SKM-1 (cell line): ENCODE results near the gene GBF1.
A peak's percentile ranks its signal among the peaks of the same experiment; 100 is the strongest.

Experiments
- DNase-seq: peaks from one replicate; lab custom pipeline; 2025; ENCODE audit not compliant: unreplicated experiment; lab: John Stamatoyannopoulos, UW

The GBF1 gene

DNA sequence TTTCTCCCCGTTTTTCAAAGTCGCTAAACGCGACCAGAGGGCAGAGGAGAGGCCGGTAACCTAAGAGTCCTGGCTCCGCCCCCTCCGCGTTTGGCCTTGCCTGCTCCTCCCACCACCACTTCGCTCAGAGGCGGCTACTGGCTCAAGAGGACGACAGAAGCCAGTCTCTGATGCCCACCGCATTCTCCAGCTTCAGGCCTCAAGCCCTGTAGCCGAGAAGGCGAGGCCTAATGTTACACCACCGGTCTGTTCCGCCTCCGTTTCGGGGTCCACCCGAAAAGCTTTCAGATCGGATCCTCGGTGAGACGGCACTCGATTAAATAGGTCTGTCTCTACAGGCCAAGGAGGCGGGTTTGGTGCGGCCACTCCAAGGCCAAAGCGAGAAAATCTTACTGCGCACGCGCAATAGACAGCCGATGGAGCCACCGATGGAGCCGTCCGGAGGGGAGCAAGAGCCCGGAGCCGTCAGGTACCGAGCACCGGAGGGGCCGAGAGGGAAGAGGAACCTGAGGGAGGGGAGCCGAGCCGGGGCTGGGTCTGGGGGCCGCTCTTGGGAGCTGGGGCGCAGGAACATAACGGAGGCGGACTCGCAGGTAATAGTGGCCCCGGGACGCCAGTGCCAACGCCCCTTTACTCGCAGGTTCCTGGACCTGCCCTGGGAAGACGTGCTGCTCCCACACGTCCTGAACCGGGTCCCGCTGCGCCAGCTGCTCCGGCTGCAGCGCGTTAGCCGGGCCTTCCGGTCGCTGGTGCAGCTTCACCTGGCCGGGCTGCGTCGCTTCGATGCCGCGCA is 175.6 kb downstream of the GBF1 start, which contains the start of gene FBXL15:
Gene FBXL15, plus strand, starts transcription at position 123 of the 793 bp plus-strand sequence. Its CDS starts 294 bp downstream, at position 417.
- peak; percentile 94 for DNase-seq

DNA sequence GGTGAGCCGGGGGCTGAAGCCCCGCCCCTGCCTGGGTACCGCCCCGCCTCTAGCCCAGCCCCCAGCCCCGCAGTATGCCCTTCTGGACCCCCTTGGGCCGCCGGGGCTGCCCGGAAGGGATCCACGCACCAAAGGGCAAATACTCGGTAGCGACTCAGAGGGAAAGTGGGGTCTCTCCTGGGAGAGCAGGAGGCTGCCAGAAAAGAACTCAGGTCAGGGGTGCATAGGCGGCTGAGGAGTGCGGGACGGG is 176.1 kb downstream of the GBF1 start:
- no peak for DNase-seq

GRCh38 chr10:102421757-102422512 is 176.6 kb downstream of the GBF1 start:
- DNase-seq: no peak

DNA sequence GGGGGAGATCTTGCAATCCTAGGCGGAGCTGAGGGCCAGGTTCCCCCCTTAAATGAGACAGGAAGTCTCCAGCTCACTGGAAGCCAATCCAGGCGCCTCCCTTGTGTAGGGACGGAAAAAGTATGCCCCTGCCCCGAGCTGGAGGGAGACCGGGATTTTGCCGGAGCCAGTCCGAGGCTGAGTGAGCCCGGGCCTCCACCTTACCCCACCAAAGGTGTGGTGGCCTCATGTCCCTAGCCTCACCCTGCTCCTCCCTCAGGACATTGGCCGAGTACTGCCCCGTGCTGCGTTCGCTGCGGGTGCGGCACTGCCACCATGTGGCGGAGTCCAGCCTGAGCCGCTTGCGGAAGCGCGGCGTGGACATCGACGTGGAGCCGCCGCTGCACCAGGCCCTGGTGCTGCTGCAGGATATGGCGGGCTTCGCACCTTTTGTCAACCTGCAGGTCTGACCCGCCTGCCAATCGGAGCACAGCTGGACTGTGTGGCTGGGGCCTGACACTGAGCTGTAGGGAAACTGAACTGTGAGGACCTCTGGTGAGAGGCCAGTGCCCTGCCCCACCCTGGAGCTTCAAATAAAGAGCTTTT is 177.3 kb downstream of the GBF1 start:
- DNase-seq: no peak

- DNase-seq: no peak
These were observed 178.1 kb downstream of the GBF1 start for GRCh38 chr10:102423372-102423968.

DNA sequence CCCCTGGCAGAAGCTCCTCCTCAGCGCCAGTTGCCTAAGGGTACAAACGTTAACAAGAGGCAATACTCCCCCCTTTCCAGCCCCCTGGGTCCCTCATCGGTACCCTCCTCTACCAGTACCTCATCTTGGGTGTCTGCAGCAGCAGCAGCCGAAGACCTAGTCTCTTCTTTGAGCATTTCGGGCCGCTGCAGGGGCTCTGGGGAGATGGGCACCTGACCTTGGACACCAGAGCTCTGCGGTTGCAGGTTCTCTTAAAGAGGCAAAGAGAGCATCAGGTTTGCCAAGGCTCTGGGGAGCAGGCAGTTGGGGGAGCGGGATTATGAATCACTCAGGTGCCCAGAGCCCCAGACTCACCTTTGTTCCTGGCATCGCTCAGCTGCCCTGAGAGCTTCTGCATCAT is 178.8 kb downstream of the GBF1 start:
- DNase-seq: no peak

- DNase-seq: no peak
These were observed 179.6 kb downstream of the GBF1 start for GRCh38 chr10:102424916-102425315.

DNA sequence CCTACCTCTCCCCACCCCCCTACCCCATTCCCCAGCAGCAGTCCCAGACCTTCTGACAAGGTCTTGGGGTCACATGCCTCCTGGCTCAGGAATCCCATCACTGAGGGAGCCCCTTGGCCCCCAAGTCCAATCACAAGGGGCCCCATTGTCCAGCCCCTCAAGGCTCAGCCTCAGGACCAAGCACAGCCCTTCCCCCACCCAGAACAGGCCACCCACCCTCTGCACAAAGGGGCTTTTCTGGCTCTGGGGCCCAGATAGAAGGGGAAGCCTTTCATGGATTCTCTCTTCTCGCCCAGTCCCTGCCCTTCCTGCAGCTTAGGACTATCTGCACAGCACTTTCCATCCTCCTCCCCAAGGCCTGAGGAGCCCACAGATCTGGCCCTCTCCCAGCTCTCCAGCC is 180.1 kb downstream of the GBF1 start:
- DNase-seq: no peak

DNA sequence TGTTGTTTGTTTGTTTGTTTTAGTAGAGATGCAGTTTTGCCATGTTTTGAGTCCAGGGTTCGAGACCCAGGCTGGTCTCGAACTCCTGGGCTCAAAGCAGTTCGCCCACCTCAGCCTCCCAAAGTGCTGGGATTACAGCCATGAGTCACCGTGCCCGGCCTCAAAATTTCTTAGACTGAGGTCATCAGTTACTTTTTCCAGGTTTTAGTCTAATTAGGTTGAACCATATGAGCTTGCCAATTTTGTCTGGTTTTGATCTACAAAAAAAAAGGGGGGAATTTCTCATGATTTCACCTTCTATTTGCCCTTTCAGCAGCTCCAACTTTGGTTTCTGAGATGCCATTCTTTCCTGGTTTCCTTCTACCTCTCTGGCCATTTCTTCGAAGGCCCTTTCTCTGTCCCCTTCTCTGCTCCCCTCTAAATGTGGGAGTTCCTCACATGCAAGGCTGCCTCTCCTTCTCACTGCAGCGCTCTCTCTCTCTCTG is 181.5 kb downstream of the GBF1 start:
- DNase-seq: no peak

- no peak for DNase-seq
These were observed 184.1 kb downstream of the GBF1 start for GRCh38 chr10:102429468-102429867.

DNA sequence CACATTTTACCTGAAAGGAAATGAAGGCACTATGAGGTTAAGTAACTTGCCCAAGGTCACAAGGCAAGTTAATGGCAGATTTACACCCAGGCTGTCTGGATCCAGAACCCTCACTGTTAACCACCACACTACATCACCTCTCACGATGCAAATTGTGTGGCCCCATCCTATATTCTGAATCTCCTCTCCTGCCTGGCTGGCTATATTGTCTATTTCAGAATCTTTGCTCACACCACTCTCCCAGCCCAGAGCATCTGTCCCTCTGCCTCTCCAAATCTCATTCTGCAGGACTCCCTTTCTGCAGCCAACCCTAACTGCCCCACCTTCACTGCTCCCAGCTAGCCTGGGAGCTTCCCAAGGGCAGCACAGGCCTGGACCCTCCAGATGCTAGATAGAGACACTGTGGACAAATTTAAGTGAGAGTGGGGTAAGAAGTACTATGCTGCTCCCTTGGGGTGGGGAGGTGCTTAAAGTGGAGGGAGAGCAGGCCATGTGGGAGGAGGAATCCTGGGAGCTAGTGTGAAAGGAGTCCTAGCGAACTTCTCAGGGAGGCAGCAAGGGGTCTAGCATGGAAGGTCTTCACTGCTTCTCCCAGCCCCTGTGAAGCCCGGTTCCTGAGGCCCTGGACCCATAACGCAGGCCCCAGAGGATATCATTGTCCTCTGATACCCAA is 186.3 kb downstream of the GBF1 start:
- no peak for DNase-seq
